ENCODE measurements around the gene MORC4. TPM values are rescaled to one million over a fixed set of nuclear protein-coding genes. Genes with fewer than 3 reads are reported as not detected.

MORC4 gene
- total RNA-seq, 1 donor from 2014 or later = 19.7 TPM

DNA sequence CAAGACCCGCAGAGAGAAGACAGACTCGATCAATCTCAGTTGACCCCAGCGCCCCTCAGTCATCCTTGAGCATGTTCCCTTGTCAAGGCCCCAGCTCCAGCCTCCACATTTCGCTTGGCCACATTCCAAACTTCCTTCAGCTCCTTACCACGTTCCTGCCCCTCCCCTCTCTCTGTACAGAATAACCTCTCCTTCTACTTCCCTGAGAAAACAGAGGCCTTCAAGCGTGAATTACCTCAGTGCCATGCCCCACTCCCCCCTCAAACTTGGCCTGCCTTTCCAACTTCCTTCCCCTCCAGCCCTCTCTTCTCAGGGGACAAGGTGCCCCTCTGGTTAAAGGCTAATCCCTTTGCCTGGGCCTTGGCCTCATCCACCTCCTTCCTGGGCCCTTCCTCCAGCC lies 93.7 kb downstream of the MORC4 start:
- peak; percentile 46 for DNase-seq (ENCODE audit: low spot score)

DNA sequence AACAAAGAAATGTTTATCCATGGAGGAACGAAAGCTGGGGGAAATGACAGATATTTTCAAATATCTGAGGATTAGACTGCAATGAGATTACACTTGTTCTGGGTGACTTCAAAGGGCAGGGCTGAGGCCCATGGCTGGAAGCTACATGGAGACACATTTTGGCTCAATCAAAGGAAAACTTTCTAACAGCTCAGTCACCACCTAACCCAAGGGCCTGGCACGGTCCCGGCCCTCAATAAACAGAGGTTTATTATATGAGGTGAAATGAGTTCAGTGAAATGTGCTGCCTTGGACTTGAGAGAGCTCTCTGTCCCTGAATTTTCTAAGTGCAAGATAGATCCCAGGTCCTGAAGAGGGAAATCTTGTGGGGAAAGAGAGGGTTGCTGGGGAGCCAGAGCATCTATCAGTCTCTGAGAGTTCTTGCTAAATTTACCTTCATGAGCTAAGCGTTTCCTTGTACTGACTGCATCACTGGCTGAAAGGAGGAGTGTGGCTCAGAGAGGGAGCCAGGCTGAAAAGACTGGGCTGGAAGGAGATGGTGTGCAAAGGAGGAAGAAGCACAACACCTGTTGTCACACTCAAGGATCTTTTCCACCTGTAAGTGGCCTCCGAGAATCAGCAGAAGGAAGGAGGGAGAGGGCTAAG lies 94.8 kb downstream of the MORC4 start:
- no peak for DNase-seq (ENCODE audit: low spot score)

DNA sequence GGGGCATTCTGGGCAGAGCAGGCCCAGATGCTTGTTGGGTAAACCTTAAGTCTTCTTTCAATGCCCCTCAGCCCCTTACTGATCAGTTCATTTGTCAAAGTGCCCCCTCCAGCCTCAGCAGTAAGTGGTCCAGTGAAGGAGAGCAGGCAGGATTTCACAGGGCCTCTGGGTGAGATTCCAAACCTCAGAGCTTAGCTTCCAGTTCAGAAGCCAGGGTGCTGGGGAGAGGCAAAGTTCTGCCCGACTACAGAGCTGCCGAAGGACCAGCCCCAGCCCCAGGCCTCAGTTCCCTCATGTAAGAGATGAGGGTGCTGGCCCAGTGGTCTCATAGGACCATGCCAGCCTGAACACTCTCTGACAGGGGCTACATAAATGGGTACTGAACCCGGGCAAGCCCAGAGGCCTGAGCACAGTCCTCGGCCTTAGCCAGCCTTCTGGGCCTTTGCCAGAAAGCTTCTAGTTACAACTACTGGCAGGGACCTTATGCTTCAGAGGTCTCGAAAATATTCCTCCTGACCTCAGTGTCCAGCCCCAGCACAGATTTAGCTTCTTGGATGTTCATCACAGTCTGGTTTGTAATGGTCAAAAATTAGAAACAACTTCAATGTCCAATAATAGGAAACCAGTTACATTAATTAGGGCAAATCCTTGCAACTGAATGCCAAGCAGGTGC lies 96.0 kb downstream of the MORC4 start:
- DNase-seq (ENCODE audit: low spot score) = no peak

DNA sequence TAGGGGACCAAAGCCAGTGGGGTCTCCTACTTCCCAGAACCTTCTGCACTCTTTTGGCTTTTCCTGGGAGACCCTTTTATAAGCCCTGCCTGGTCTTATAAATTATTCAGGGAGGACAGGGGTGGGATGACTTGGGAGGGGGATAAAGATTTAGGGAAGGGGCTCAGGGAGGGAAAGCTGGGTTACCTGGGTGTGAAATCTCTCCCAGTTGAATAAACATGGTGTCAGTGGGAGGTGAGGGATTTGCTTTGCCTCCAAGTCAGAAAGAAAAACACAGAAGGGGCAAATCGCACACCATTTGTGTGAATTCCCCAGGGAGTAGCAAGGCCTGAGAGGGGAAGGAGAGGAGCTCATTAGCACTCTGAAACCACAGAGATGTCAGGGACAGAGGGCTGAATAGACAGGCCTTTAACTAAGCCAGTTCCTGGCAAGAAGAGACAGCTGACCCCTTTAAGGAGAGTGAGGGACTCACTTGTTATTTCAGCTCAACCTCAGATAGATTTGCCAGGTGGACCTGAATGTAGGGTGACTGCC lies 96.7 kb downstream of the MORC4 start, which contains the start of gene RIPPLY1:
Gene RIPPLY1, minus strand, starts transcription at position 51 of the 534 bp plus-strand sequence. CDS start 54 bp downstream, outside the sequence.
- no peak for DNase-seq (ENCODE audit: low spot score)

DNA sequence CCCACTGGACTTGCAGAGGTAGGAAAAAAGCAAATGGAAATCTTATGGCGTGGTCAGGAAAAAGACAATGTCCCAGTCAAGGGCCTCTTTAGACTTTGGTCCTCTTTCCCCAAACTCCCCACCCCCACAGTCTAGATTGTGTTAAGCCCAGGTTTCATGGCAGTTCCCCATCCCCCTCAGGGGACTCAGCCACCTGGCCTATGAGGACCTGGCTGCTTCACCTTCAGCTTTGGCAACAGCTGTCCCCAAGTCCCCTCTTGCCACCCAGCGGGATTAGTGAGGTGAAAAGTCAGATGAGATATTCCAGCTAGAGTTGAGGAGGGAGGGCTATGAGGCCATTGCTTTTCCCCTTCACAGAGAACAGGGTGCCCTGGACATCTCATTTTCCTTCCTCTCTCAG lies 97.3 kb downstream of the MORC4 start:
- no peak for DNase-seq (ENCODE audit: low spot score)

DNA sequence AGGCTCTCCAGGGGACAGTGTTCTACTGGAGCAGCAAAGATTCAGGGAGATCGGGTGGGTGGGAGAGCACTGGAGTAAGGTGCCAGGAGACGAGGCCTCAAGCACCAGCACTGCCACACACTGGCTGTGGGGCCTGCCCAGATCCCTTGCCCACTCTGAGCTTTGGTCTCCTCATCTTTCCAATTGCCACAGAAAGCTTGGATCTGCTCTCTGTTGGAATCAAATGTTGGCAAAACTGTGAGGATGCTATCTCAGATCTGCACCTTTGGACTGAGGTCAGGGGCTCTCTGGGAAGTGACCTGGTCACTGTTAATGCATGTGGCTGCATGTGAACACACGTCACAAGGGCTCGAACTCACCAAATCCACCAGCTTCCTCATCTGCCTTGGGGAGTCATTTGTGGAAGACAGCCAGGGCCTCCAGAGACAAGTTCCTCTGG lies 98.2 kb downstream of the MORC4 start:
- DNase-seq (ENCODE audit: low spot score) = no peak

DNA sequence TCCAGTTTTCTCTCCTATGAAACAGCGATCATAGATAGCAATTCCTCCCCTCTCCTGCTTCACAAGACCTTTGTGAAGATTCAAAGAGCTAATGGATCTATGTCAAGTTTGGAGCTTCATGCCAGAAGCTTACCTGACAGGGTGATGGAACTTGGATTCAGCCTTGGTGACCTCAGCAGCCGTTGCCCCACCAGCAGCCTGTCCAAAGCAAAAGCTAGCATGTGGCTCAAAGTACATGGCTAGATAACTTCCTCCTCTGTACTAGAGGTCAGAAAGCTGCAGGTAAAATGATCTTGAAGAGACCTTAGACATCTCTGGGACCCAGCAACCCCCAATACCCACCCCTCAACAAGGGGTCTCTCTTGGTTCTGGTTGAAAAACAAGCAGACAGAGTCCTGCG lies 98.7 kb downstream of the MORC4 start:
- no peak for DNase-seq (ENCODE audit: low spot score)

DNA sequence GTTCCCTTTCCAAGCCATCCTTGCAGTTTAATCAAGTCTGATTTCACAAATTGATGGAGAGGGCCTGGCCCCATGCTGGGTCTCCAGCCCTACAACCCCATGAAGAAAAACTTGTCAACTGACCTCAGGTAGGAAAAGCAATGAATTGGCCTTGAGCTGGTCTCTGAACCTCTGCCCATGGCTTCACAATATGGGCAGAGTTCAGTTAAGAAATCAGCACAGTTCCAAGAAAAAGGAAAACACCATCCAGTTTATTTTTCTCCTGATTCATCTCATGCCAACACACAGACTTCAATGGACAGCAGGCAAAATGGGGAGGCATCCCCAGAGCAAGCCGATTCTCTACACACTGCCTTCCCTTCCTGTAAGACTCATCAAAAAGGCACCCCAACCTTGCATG lies 100.2 kb downstream of the MORC4 start:
- DNase-seq (ENCODE audit: low spot score) = no peak

DNA sequence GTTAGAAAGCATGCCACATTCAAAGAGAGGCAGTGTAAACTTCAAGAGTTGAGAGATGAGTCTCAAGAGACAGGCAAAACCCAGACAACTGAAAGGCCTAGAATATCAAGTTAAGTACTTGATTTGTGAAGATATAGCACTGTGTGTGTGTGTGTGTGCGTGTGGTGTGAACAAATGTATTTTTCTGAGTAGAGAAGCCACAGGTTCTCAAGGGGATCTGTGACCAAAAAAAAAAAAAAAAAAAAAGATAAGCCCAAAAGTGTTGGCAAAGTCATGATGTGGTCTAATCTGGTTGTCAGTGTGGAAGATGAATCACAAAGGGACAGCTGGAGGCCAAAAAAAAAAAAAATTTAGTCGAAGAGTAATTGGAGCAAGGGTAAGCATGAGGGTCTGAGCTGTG lies 100.7 kb downstream of the MORC4 start:
- no peak for DNase-seq (ENCODE audit: low spot score)

DNA sequence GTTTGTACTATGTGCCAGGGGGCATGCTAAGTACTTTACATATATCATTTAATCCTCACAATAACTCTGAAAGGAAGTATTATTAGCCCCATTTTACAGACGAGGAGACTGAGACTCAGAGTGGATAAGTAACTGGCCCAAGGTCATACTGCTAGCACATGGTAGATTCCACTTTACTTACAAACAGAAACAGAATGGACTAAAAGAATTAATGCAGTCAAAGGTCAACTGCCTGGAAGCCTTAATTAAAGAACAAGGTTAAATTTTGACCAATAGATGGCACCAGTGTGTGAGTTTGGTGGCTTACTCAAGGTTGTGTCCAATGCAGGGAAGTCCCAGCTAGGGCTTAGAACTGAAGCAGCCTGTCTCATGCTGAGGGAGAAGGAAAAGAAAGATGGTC lies 101.5 kb downstream of the MORC4 start:
- DNase-seq (ENCODE audit: low spot score) = no peak

DNA sequence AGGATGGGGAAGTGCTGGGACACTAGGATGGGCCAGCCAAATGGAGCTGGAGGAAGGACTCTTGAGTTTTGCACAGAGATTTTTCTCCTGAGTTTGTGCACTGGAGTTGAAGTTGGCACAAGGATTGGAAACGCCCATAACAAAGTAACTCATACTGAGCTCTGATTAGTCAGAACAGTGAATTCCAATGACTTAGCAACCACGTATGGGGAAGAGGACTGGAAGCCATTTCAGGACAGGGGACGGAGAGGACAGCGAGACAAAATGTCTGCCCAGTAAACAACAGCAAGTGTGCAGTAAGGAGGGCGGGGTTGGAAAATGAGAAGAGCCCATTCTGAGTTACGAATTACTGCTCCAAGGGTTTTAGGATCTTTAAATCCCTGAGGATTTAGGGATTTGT lies 102.8 kb downstream of the MORC4 start:
- DNase-seq (ENCODE audit: low spot score) = no peak

DNA sequence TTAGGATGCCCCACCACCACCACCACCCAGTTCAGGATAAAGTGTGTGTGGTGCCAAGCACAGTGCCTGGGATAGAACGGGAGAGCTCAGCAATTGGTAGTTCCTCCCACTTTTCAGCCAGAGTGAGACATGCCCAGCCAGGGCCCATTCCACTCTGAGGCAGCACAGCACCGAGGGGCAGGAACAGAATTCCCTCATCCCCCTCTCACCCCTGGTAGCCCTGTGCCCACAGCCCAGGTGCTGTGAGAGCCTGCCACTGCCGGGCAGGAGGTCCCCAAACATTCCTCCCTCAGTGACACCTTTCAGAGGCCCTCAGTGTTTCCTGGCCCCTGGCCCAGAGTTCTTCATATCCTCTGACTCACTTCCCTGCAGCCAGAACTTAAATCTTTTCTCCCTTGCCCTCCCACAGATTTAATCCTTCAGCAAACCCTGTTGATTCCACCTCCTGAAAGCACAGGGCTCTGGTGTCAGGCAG lies 105.0 kb downstream of the MORC4 start:
- no peak for DNase-seq (ENCODE audit: low spot score)

DNA sequence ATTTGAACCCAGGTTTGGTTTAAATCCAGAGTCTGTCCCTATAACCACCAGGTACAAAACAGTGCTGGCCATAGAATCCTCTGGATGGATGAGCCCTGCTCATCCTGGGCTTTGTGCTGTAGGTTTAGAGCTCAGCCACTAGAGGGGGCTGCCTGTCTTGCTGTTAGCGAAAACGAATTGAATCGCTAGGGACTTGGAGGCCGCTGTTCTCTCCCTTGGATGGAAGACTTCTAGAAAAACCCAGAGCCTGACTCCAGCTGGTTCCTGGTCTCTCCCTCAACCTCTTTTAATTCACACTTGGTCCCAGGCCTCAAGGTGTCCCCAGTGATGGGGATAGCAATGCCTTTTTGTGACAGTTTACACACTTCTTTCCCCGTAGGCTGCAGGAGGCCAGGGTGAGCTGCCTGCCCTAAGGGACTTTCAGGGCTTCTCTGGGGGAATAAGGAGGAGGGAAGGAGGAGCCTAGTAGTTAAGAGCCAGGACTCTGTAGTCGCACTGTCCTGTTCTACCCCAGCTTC lies 105.6 kb downstream of the MORC4 start:
- peak; percentile 69 for DNase-seq (ENCODE audit: low spot score)

DNA sequence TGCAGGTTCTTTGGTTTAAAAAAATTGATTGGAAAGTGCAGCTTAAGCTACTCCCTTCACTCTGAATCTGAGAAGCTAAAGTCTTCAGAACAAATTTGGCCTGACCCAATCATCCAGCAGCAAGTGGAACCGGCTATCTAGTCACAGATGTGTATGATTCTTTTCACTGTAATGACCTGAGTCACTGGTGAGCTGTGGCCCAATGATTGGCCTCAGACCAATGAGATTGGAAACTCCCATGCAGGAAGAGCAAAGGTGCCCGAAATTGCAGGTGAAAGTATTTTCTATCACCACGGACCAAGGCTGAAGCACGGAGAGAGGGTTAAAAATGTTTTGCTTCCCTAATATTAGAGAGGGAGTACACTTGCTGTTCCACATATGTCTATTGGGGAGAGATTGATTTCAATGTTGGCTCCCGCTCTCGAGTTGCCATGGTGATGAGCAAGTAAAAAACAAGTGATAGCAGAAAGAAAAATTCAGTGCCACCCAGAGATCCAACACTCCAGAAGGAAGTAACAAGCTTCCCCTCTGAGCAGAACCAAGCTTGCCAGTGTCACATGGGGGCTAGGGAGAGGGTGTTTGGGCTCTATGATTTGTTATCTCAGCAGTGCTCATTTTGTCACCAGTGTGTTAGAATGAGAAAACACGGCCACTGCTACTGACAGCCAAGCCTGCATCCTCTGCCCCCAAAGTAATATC lies 108.1 kb downstream of the MORC4 start:
- DNase-seq (ENCODE audit: low spot score) = no peak

Other genes starting within 250 kb of the MORC4 start
- 11.1 TPM for gene TBC1D8B, start 197.5 kb downstream of the MORC4 start, total RNA-seq
- not detected for gene RIPPLY1, start 96.9 kb downstream of the MORC4 start, total RNA-seq
- not detected for gene CLDN2, start 79.8 kb downstream of the MORC4 start, total RNA-seq
- gene RBM41, start 118.6 kb upstream of the MORC4 start, total RNA-seq = 17.2 TPM
- gene NUP62CL, start 206.2 kb upstream of the MORC4 start, total RNA-seq = 2.7 TPM
- gene DNAAF6, start 206.4 kb upstream of the MORC4 start, total RNA-seq = not detected

All from ureter (tissue), 1 donor.